Measurements from ENCODE around the gene BRPF1.

BRPF1 gene

GRCh38 chr3:9703736-9704346 lies 27.7 kb upstream of the BRPF1 start, which contains the start of gene CPNE9:
Gene CPNE9 (plus strand): TSS chr3:9703833. CDS start chr3:9703997, 164 bp downstream.
- DNase-seq (ENCODE audit: low read depth in 2 of 2), result no peak

DNA sequence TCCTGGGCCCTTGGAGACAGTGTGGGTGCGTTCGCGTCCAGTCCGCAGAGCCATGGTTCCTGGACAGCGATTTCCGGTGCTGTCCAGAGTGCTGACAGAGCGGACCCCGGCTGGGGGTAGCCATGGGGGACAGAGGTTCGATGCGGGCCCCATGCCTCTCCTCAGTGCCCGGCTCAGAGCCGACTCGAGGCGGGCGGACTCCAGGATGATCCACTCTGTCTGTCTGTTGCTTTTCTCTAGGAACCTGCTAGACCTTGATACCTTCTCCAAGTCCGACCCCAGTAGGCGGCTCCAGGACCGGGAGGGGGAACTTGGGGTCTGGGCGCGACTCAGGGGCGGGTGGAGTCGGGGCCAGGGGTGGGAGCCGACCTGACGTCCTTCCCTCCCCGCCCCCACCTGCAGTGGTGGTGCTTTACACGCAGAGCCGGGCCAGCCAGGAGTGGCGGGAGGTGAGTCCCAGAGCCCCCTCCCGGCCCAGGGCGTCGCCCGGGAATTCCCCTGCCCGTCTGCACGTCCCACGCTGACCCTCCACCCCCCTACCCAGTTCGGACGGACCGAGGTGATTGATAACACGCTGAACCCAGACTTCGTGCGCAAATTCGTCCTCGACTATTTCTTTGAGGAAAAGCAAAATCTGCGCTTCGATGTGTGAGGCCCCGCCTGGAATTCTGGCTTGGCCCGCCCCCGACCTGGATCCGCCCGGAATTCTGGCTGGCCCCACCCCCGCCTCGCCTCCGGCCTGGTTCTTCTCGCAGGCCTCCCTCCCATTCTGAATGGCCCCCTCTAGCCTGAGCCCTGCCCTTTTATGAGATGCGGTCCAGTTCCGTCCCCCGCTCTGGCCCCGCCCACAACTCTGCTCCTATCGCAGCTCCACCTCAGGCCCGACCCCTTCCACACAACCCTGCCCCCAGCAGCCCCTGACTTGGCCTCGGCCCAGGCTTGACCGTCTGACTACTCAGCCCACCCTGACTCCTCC lies 26.9 kb upstream of the BRPF1 start:
- DNase-seq (ENCODE audit: low read depth in 2 of 2), result no peak

DNA sequence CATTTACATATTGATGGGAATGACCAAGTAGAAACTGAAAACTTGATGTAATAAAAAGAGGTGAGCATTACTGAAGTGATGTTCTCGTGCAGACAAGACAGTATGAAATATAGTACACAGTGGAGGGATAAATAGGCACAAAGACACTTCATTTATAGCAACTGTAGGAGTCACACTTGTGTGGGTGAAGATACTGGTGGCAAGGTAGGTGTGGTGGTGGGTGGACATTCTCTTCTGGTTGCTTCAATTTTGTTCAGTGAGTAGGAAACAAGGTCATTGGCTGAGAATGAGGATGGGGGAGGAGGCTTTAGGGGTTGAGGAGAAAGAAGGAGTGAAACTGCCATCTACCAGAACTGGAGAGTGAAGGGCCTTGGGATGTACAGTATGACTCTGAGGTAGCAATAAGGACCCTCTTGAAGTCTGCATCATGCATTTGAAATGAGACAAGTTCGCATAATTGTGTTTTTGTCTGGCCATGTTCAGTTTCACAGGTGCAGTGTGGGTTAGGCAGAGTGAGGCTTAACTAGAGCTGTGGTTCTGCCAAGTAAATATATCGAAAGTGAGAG lies 21.3 kb upstream of the BRPF1 start:
- no peak for DNase-seq (ENCODE audit: low read depth in 2 of 2)

- DNase-seq (ENCODE audit: low read depth in 2 of 2), result no peak
Measured at GRCh38 chr3:9712415-9712814, 19.1 kb upstream of the BRPF1 start.

- DNase-seq (ENCODE audit: low read depth in 2 of 2), result no peak
Measured at GRCh38 chr3:9713142-9713541, 18.4 kb upstream of the BRPF1 start.

- DNase-seq (ENCODE audit: low read depth in 2 of 2), result no peak
Measured at GRCh38 chr3:9715136-9715535, 16.4 kb upstream of the BRPF1 start.

GRCh38 chr3:9715764-9716437 lies 15.6 kb upstream of the BRPF1 start:
- DNase-seq (ENCODE audit: low read depth in 2 of 2), result no peak

- DNase-seq (ENCODE audit: low read depth in 2 of 2), result no peak
Measured at GRCh38 chr3:9716801-9717555, 14.6 kb upstream of the BRPF1 start.

DNA sequence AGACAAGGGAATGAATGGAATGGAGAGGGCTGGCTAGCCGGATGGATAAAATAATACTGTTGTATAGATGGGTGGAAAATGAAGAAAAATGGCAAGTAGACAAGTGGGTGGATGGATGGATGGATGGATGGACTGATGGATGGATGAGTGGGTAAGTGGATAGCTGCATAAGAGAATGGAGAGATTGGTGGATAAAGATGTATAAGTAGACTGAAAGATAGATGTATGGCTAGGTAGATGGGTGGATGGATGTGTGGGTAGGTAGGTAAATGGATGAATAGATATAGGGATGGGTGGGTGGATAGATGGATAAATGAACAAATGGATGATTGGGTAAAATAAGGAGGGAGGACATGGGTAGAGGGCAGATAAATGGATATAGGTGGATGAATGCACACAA lies 14.0 kb upstream of the BRPF1 start:
- no peak for DNase-seq (ENCODE audit: low read depth in 2 of 2)

DNA sequence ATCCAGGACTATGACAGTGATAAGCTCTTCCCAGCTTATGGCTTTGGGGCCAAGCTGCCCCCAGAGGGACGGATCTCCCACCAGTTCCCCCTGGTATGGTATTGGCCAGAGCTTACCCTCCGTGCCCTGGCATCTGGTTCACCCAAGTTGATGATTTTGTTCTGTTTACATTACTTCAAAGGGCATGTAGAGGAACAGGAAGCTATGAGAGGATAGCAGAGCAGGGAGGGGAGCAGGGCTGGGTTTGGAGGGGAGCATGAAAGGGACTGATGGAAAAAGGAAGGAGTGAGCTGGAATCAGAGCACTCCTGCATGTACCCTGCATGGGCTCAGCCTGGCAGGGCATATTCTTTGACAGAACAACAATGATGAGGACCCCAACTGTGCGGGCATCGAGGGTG lies 13.4 kb upstream of the BRPF1 start:
- DNase-seq (ENCODE audit: low read depth in 2 of 2), result no peak

DNA sequence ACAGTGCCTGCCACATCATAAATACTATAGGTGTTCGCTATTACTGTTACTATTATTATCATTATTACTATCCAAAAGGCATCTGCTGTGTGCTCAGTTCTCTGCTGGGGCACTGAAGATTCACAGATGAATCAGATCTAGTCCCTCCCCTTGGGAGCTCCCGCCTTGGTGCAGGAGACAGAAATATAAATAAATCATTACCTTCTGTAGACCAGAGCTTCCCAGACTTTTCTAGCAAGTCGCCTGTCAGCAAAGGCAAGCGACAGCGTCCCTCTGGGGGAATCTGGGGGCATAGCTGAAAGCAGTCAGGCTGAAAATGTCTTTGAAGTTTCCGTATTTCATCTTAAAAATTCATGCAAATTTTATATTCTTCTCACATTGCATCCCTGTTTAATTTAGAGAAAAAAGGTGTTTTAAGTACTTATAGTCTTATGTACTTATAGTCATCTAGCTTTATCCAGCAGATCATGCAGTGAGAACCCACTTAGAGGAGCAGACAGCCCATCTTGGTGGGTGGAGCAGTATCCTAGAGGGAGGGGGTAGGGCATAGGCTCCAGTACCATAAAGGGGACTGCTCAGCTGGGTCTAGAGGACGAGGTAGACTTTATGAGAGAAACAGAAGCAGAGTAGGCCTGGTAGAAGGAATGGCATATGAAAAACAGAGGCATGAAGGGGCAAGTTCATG lies 10.4 kb upstream of the BRPF1 start:
- no peak for DNase-seq (ENCODE audit: low read depth in 2 of 2)

GRCh38 chr3:9721700-9722060 lies 9.9 kb upstream of the BRPF1 start:
- no peak for DNase-seq (ENCODE audit: low read depth in 2 of 2)

- no peak for DNase-seq (ENCODE audit: low read depth in 2 of 2)
Measured at GRCh38 chr3:9725775-9726515, 5.6 kb upstream of the BRPF1 start.

DNA sequence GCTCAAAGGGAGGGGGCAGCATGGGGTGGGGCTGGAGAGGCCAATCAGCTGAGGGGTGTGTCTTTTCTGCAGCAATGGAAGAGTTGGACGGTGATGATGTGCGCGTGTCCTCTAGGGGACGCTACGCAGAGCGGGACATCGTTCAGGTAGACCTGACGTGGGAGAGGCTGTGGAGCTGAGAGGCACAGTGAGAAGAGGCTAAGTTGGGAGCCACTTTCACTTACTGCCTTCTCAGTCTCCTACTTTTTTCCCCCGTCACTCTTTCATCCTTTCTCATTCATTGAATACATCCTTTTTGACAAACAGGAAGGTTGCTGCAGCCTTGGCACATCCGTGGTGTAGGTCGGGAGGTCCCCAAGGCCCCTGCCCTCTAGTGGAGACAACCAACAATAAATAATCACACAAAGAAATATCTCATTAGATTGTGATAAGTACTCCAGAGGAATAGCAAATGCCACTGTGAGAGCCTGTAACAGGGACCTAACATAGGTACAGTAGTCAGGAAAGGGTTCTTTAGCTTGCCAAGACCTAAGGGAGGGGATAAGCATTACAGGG lies 4.4 kb upstream of the BRPF1 start:
- DNase-seq (ENCODE audit: low read depth in 2 of 2), result no peak

GRCh38 chr3:9727743-9728142 lies 3.8 kb upstream of the BRPF1 start:
- DNase-seq (ENCODE audit: low read depth in 2 of 2), result no peak

GRCh38 chr3:9729419-9729818 lies 2.1 kb upstream of the BRPF1 start:
- DNase-seq (ENCODE audit: low read depth in 2 of 2), result no peak

DNA sequence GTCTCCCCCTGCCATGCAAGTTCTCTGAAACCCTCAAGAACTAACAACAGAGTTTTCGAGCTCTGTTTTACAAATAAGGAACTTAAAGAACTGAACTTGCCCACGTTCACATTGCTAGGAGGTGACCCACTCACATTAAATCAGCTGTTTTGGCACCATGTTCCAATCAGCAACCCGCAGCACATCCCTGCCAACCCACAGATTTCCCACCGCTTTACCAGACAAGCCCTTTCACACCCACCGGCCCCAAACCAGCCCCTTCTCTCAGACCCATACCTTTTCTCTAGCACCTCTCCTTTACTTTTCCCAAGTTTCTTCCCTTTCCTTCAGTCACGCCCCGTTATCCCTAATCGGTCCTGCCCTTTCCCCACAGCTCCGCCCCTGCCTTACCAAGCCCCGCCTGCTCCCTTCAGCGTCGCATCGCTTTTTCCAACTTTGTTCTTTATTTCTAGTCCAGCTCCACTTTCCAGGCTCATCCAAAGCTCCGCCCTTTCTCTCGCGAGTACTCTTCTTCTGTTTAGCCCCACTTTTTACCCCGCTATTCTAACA lies 804 bp upstream of the BRPF1 start:
- no peak for DNase-seq (ENCODE audit: low read depth in 2 of 2)

DNA sequence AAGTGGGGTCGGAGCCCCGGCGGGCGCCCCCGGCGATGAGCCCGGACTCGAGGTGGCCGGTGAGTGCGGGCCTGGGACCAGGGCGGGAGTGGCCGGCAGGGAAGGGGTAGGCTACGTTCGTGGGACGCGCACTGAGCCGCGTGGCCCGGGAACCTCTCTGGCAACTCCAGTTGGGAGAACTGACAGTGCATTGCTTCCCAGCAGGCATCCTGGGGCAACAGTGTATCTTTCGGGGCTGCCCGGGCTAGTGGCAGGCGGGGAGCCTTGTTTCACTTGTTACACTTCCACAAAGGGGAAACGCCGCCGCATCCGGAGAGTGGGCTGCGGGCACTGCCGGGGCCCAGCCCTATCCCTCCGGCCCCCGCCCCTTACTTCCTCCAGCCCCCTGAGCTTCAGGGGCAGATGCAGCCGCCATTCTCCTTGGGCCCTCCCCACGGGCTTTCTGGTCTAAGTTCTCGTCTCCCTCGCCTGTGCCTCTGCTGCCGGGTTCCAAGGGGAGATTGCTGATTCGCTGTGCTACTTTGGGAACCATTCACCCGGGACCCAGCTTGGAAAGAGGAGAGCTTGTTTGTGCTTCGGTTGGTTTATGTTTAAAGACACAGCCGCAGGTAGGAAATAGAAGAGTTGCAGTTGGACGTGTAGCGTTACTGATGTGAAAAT lies 675 bp downstream of the BRPF1 start:
- peak in 1 of 2 donors; percentile 20 for DNase-seq (ENCODE audit: low read depth in 2 of 2)

DNA sequence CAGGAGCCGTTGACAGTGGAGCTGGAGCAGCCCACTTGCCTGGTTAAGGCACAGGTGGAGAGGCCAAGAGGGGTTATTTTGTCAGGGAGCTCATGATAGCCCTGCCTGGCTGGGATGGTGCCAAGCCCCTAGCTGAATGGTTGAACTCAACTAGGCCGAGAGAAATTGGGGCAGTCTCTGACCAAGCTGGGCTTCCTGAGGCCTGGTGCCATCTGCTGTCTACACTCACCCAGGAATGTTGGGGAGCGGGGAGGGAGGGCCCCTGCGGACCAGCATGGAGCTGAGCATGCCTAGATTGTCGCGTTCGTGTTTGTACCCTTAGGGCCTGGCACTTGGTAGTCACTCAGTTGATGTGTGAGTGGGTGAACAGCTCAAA lies 1.2 kb downstream of the BRPF1 start:
- no peak for DNase-seq (ENCODE audit: low read depth in 2 of 2)

All from stimulated activated CD4-positive, alpha-beta T cell treated with anti-CD3 and anti-CD28 coated beads, Interleukin-1b, Interleukin-23, amount 100 ng/mL, for 1 hour (primary cell).